Upper lobe of left lung (tissue), 4 donors: ENCODE results near the gene KNDC1.

Experiments used
- CTCF ChIP-seq, 6 experiments: fragments of 450-650 bp in 4 of 6; fragments of 200-600 bp in 2 of 6; sonication (generic) in 2 of 6; IDR thresholded peaks; one replicate each; pipeline ENCODE4 v1.5.1; 2016 to 2019; ENCODE audit warnings: antibody characterized with exemption in 6 of 6
- EP300 ChIP-seq, 4 donors: sonication (generic); formaldehyde crosslinking; IDR thresholded peaks; one replicate each; pipeline ENCODE4 v1.5.1; 2017; ENCODE audit warnings: antibody characterized with exemption in 4 of 4, control low read depth in 2 of 4
- POLR2A ChIP-seq, 4 donors: fragments of 450-650 bp; IDR thresholded peaks; one replicate each; pipeline ENCODE4 v1.5.1; 2016 to 2017; ENCODE audit warnings: antibody characterized with exemption in 4 of 4, mild to moderate bottlenecking in 2 of 4
- POLR2AphosphoS5 ChIP-seq, 2 donors: sonication (generic); formaldehyde crosslinking; IDR thresholded peaks; one replicate each; pipeline ENCODE4 v1.5.1; 2017; ENCODE audit warnings: antibody characterized with exemption in 2 of 2

- TF ChIP-seq CTCF (IDR thresholded peaks at IDR 0.05) (no peak), POLR2AphosphoS5 (IDR thresholded peaks at IDR 0.05) (no peak), EP300 (IDR thresholded peaks at IDR 0.05) (no peak), POLR2A (IDR thresholded peaks at IDR 0.05) (no peak)
These were observed 42.1 kb downstream of the KNDC1 start for GRCh38 chr10:133201948-133202725.
